Type B pancreatic cell (in vitro differentiated cells): ENCODE results near the gene STOML1. TPM values are rescaled to one million over a fixed set of nuclear protein-coding genes. Genes with fewer than 3 reads are reported as not detected.

Source experiments
- DNase-seq: peaks from one replicate; pipeline ENCODE4 v3.0.0; 2021; ENCODE audit warnings: mixed read lengths; ENCODE audit not compliant: unreplicated experiment; ENCODE audit errors: extremely low spot score
- H3K27ac Mint-ChIP-seq: 2 replicates; pipeline ENCODE4 v1.8.0; 2021; ENCODE audit warnings: mild to moderate bottlenecking, mixed read lengths
- H3K27me3 Mint-ChIP-seq: 2 replicates; pipeline ENCODE4 v1.8.0; 2021; ENCODE audit warnings: mixed read lengths
- H3K36me3 Mint-ChIP-seq: 2 replicates; pipeline ENCODE4 v1.8.0; 2021; ENCODE audit warnings: mixed read lengths
- H3K4me1 Mint-ChIP-seq: one replicate; pipeline ENCODE4 v1.8.0; 2021; ENCODE audit warnings: mixed read lengths; ENCODE audit not compliant: unreplicated experiment
- H3K4me3 Mint-ChIP-seq: 2 replicates; pipeline ENCODE4 v1.8.0; 2021; ENCODE audit warnings: mild to moderate bottlenecking, mixed read lengths
- H3K9me3 Mint-ChIP-seq: 2 replicates; pipeline ENCODE4 v1.8.0; 2021; ENCODE audit warnings: mixed read lengths
- CTCF ChIP-seq: fragments of 200-600 bp; sonication (generic); conservative IDR thresholded peaks from 2 replicates; pipeline ENCODE4 v1.5.0; 2021; ENCODE audit warnings: antibody characterized with exemption, mild to moderate bottlenecking
- total RNA-seq: library from RNA; stranded (reverse); gene quantifications from 2 replicates; pipeline ENCODE4 v1.2.1, GENCODE V29; 2021; ENCODE audit warnings: low replicate concordance

The STOML1 gene
- total RNA-seq, 1 donor from 2014 or later, result 10.4 TPM

- TF ChIP-seq CTCF, result no peak
- Mint-ChIP-seq H3K36me3 (no peaks in the 10 kb centered on the region), H3K9me3 (no peaks in the 10 kb centered on the region), H3K4me3 (no peak overlapping the region), H3K4me1 (peaks cover 12% of the 10 kb centered on the region), H3K27me3 (no peaks in the 10 kb centered on the region), H3K27ac (no peak overlapping the region)
- no peak for DNase-seq
Measured at GRCh38 chr15:73945130-73945508, 47.0 kb downstream of the STOML1 start.

GRCh38 chr15:73944161-73945129 lies 47.6 kb downstream of the STOML1 start:
- Mint-ChIP-seq H3K4me3 (no peak overlapping the region), H3K27me3 (no peaks in the 10 kb centered on the region), H3K27ac (no peak overlapping the region), H3K9me3 (no peaks in the 10 kb centered on the region), H3K36me3 (no peaks in the 10 kb centered on the region), H3K4me1 (peaks cover 17% of the 10 kb centered on the region)
- no peak for TF ChIP-seq CTCF
- no peak for DNase-seq

- Mint-ChIP-seq H3K36me3 (no peaks in the 10 kb centered on the region), H3K4me1 (peaks cover 25% of the 10 kb centered on the region), H3K9me3 (no peaks in the 10 kb centered on the region), H3K27me3 (no peaks in the 10 kb centered on the region), H3K4me3 (no peak overlapping the region), H3K27ac (no peak overlapping the region)
- TF ChIP-seq CTCF, result no peak
- no peak for DNase-seq
Measured at GRCh38 chr15:73942751-73943270, 49.3 kb downstream of the STOML1 start.

- no peaks in the 10 kb centered on the region for H3K36me3 Mint-ChIP-seq
- no peaks in the 10 kb centered on the region for H3K27me3 Mint-ChIP-seq
- no peaks in the 10 kb centered on the region for H3K9me3 Mint-ChIP-seq
- H3K4me1 Mint-ChIP-seq, result peaks cover 25% of the 10 kb centered on the region
- no peak overlapping the region for H3K27ac Mint-ChIP-seq
- TF ChIP-seq CTCF, result no peak
- H3K4me3 Mint-ChIP-seq, result no peak overlapping the region
- no peak for DNase-seq
Measured at GRCh38 chr15:73941871-73942635, 50.0 kb downstream of the STOML1 start.

GRCh38 chr15:73941449-73941848 lies 50.6 kb downstream of the STOML1 start:
- H3K9me3 Mint-ChIP-seq, result no peaks in the 10 kb centered on the region
- no peak for TF ChIP-seq CTCF
- no peak for DNase-seq
- H3K4me1 Mint-ChIP-seq, result peaks cover 29% of the 10 kb centered on the region
- H3K27me3 Mint-ChIP-seq, result no peaks in the 10 kb centered on the region
- no peak overlapping the region for H3K27ac Mint-ChIP-seq
- H3K36me3 Mint-ChIP-seq, result no peaks in the 10 kb centered on the region
- no peak overlapping the region for H3K4me3 Mint-ChIP-seq
